Lung microvascular endothelial cell (primary cell): ENCODE data around the gene LGR6. TPM values are rescaled to one million over a fixed set of nuclear protein-coding genes. Genes with fewer than 3 reads are reported as not detected.

Source experiments
- DNase-seq, 2 donors: peaks; one replicate each; pipeline versions ENCODE4 v3.0.0 to v3.0.0-alpha.2; 2010; ENCODE audit warnings: low read depth in 2 of 2
- total RNA-seq: library from RNA; depleted of rRNA; stranded (reverse); fragments of >200 nt; gene quantifications from 2 replicates; pipeline ENCODE4 v1.2.1, GENCODE V29; 2014

The LGR6 gene
- total RNA-seq, 1 donor from 2014 or later, result not detected

DNA sequence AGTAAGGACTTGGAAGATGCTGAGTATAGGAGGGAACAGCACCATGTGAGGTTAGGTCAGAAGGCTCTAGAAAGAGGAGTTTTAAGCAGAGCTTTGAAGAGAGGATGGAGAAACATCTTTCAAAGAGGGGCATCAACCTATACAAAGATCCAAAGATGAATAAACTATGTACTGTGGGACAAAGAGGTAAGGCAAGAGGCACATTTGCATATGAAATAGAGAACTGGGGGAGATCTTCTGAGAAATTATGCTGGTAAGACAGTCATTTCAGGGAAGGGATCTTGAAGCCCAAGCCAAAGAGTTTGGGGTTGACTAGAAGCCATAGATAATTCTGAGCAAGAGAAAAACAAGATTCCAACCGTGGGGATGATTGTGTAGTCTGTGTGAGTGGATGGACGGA lies 70.0 kb downstream of the LGR6 start:
- DNase-seq, result no peak

DNA sequence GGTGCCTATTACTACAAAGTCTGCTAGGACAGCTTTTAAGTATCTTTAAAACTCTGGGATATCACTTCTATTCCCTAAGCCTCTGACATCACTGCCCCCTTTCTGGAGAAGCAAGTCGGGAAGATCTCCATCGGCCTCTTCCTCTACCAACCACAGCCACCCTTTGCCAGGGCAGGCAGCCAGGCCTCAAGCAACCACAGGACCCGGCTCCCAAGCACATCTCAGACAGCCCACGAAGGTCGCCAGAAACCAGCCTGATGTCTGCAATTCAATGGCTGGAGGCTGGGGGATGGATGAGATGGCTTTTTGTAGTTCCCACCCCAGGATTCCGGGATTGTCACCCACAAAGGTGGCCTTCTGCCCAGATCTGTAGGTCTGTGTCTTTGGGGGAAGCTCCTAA lies 70.7 kb downstream of the LGR6 start:
- no peak for DNase-seq

DNA sequence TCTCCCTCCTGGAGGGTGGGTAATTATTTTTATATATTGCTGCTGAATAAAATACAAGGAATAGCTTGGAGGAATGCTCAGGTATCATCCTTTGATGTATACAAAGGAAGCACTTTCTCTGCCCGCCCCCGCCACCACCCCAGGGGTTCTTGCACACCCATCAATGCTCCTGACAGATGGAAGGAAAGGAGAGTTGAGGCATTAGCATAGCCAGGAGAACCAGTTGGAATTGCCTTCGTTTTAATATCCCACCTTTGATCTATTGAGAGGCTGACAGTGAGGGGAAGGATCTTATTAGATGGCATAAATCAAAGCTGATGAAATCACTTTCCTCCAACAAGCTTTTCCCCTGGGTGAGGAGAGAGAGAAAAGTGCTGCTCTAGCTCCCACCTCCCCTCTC lies 71.1 kb downstream of the LGR6 start:
- DNase-seq, result no peak

- no peak for DNase-seq
Observed at GRCh38 chr1:202266061-202266765, 72.6 kb downstream of the LGR6 start.

GRCh38 chr1:202268032-202268431 lies 74.4 kb downstream of the LGR6 start:
- DNase-seq, result no peak

DNA sequence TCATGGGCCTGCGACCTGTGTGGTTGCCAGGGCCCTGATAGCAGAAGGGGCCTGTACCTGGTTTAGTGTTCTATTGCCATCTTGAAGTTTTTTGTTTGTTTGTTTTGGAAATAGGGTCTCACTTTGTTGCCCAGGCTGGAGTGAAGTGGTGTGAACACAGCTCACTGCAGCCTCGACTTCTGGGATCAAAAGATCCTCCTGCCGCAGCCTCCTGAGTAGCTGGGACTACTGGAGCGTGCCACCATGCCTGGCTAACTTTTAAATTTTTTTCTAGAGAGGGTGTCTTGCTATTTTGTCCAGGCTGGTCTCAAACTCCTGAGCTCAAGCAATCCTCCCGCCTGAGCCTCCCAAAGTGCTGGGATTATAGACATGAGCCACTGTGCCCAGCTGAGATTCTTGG lies 75.2 kb downstream of the LGR6 start:
- DNase-seq, result no peak

DNA sequence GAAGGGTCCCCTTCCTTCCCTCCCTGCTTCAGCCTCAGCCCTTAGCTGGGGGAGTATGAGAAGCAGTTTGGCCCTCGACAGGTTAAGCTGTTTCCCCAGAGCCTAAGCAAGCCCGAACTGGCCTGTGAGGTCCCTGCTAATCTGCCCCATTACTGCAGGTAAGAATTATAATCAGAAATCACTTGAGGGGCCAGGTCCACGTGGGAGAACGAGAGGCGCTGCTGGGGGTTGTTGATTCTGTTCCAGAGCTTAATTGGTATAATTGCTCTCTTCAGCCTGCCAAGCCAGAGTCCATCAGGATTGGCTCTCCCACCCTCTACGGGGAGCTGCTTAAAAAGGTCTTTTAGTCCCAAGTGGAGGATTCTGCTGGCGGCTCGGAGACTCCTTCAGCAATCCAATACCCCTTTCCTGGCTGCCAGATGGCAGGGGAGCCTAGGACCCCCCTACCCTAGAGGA lies 77.3 kb downstream of the LGR6 start:
- no peak for DNase-seq

DNA sequence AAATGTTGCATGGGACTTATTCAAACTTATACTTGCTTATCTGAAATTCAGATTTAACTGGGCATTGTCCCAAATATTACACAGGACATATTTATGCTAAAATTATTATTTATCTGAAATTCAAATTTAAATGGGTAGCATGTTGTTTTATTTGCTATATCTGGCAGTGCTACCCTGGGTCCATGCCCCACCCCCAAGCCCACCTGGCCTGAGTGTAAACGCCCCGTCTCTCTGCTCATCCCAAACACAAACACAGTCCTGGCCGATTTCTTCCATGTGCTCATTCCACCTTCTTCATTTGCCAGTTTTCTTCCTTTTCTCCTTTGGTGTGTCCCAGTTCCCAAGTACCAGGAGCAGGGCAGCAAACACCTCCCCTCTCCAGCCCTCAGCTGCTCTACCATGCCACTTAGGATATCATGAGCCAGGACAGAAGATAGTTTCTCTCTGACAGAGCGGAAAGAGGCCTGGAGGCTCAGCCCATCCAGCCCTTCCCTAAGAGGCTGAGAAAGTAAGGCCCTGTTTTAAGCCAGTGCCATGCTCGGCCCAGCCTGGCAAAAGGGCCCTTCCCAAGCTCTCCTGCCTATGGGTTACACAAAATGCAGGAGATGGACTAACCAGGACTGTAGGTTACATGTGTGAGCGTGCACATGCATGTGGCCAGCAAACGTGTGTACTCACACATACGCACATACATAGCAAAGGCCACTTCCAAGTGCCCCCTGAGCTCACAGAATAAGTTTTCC lies 78.7 kb downstream of the LGR6 start:
- no peak for DNase-seq

DNA sequence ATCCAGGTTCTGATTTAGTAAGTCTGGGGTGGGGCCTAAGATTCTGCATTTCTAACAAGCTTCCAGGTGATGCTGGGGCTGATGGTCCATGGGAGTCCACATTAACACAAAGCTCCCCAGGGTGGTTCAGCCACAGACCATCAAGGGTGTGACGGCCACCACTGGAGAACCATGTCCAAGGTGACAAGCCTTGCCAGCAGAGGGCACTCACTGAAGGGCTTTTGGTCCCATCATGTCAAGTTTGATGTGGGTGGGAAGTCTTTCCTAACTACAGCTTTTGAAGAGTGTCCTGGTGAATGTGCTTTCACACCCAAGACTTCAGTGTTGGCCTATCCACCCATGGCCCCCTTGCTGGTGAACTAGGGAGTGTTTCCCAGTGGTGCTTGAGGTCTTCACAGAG lies 81.0 kb downstream of the LGR6 start:
- peak; percentile 66 to 75 for DNase-seq

DNA sequence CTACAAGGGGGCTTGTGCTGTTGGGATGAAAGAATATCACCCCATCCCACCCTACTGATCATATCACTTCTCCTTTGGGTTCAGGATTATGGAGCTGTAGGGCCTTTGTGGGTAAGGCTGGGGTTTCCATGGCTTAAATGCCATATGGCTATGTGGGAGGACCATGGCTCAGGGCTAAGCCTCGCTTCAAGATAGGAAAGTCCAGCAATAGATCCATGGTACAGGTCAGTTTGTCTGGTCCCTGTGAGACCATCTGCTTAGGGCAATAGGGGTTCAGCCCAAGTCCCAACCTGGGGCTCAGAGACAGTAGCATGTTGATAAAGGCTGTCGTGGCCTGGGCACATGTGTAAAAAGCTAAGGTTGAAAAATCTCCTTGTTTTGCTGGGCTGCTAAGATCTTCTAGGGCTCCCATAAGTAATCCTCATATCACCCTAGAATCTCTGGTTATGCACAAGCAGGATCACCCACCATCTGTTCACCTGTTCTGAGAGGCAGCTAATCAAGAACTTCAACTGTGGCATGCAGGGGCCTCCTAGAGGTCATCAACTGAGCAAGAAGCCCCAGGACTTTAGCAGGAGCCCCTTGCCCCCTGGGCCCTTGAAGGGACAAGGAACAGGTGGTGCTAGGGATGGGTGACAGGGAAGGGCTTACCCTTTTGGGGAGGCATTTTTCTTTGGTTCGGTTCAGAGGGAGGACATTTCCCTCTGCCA lies 81.6 kb downstream of the LGR6 start:
- DNase-seq, result no peak

- no peak for DNase-seq
Observed at GRCh38 chr1:202276081-202276715, 82.6 kb downstream of the LGR6 start.

- DNase-seq, result no peak
Observed at GRCh38 chr1:202276920-202277319, 83.3 kb downstream of the LGR6 start.

GRCh38 chr1:202278751-202279150 lies 85.2 kb downstream of the LGR6 start:
- no peak for DNase-seq

DNA sequence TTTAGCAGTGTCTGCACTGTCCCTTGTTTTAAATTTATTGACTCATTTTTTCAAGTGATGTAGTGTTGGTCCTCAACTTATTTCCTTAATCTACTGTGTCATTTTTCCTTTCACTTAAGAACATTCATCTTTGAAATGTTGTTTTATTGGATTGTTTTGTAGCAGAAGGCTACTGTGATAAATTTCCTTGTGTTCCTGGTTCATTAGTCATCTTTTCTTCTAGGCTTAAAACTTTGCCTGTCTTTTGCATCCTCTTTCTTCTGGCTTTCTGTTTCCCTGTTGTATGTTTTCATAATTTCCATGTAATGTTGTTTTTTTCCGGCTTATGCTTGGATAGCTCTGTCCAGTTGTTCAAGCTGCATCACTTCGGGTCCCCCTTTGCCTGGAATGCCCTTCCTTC lies 86.2 kb downstream of the LGR6 start:
- DNase-seq, result peak in 1 of 2 donors; percentile 74

DNA sequence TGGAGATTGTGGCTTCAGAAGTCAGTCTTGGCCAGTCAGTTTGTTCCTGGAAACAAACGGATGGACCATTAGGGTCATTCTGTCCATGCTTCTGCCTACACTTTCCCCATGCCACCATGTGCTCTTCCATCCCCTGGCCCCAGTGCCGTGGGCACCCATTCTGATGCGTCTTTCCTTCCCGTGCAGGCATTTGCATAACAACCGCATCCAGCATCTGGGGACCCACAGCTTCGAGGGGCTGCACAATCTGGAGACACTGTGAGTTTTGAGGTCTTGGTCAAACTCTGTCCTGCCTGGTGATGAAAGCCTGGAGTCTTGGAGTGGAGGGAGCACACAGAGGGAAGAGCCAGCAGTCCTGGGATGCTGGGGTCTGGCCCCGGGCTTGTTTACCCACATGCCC lies 87.0 kb downstream of the LGR6 start:
- DNase-seq, result no peak

- DNase-seq, result peak; percentile 50 to 76
Observed at GRCh38 chr1:202281316-202282024, 87.9 kb downstream of the LGR6 start.

- peak in 1 of 2 donors; percentile 28 for DNase-seq
Observed at GRCh38 chr1:202282025-202282371, 88.4 kb downstream of the LGR6 start.

- no peak for DNase-seq
Observed at GRCh38 chr1:202282596-202283283, 89.1 kb downstream of the LGR6 start.

DNA sequence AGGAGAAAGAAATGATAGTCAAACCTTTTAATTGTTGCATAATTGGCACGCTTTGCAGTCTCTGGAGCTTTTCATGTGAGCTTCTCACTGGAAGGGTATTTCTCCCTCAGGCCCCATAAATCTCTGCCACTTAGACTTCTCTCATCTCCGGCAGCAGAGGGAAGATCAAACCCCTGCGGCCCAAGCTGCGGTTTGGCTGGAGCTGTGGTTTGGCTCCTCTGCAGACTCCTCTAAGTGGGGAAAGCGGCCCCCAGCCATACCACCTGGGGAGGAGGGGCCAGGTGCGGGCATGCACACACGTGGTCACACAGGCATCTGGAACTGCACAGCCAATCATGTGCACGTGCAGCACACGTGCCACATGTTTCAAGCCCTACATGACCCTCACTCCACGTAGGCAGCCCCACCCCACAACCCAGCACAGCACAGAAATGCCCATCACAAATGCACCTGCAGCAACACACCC lies 89.8 kb downstream of the LGR6 start:
- peak in 1 of 2 donors; percentile 48 for DNase-seq

DNA sequence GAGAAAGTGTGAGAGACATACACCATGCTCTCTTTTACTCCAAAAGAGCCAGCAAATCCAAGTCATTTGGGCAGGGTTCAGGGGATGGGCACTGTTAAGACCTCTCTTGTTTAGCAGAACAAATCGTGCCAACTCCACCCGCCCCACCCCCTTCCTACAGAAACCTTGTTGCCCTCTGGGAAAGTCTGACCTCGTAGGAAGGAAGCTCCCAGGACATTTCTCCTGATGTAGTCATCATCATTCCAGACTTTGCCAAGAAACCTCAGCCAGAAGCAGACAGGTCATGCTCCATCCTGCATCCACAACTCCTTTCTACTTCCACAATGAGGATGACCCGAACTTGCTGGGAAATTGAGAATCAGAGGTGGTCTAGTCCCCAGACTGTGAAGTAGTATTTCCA lies 90.4 kb downstream of the LGR6 start:
- peak; percentile 18 to 79 for DNase-seq

GRCh38 chr1:202285908-202286307 lies 92.3 kb downstream of the LGR6 start:
- no peak for DNase-seq
